Activated T-cell treated with anti-CD3 and anti-CD28 coated beads, Interleukin-2, amount 50 U/mL, for 24 hours (primary cell): ENCODE results near the gene YPEL5.
"Not testable (repeated sequence)": the region's sequence is repeated elsewhere in the genome, so short reads cannot be mapped to it uniquely, and the experiment has no call there.

Source experiments
- DNase-seq: peaks from one replicate; pipeline ENCODE4 v3.0.0-alpha.2; 2020
- H3K27ac Mint-ChIP-seq: 2 replicates; pipeline ENCODE4 v1.8.0; 2020; ENCODE audit warnings: mild to moderate bottlenecking, mixed read lengths
- H3K27me3 Mint-ChIP-seq: 2 replicates; pipeline ENCODE4 v1.8.0; 2020; ENCODE audit warnings: mixed read lengths
- H3K36me3 Mint-ChIP-seq: 2 replicates; pipeline ENCODE4 v1.8.0; 2020; ENCODE audit warnings: low read depth, mixed read lengths
- H3K4me1 Mint-ChIP-seq: 2 replicates; pipeline ENCODE4 v1.8.0; 2020; ENCODE audit warnings: low read depth, mixed read lengths
- H3K4me3 Mint-ChIP-seq: 2 replicates; pipeline ENCODE4 v1.8.0; 2020; ENCODE audit warnings: mild to moderate bottlenecking, moderate library complexity, mixed read lengths
- H3K9me3 Mint-ChIP-seq: 2 replicates; pipeline ENCODE4 v1.8.0; 2020; ENCODE audit warnings: mixed read lengths

YPEL5 gene

DNA sequence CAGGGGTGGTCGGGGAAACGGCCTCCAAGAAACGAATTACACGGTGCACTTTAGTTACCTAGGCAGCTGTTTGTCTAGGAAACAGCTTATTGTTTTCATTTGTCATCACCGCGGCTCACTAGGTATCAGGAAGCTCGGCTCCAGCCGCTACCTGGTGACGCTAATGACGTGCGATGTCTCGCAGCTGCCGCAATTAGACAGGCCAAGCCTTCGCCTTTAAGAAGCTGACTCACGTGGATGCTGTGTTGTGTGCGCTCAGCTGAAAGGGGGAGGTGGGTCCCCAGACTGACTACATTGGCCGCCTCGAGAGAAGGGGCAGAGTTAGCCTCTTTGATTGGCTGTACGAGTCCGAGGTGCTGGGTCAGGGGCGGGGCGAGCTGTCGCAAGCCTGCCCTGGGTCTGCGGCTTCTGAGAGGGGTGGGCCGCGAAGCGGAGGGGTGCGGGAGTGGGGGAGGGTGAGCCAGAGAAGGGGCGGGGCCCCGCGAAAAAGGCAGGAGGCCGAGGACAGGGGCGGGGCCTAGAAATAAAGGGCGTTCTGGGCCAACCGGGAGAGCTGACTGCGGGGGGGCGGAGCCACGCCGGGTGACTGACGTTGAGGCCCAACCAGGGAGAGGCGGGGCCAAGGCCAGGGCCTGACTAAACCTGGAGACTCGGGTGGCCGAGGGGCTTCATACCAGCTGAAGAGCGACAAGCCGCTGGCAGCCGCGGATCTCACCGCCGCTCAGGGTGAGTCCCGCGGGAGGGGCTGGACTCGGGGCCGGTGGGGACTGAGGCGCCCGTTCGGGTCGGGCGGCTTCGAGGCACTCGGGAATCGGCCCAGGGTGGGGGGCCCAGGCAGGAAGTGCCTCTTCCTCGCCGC is at the start of gene YPEL5:
Gene YPEL5 (plus strand): TSS at position 671 of the 859 bp plus-strand sequence. CDS start 9,645 bp downstream, outside the sequence.
- DNase-seq: peak; percentile 99
- peak within 1 kb of the TSS; percentile 80 for H3K4me3 Mint-ChIP-seq
- no peaks in the 10 kb centered on the region for H3K9me3 Mint-ChIP-seq
- H3K36me3 Mint-ChIP-seq: peaks cover 10% of the 10 kb centered on the region
- H3K27me3 Mint-ChIP-seq: no peaks in the 10 kb centered on the region
- H3K27ac Mint-ChIP-seq: peak within 1 kb of the TSS; percentile 95
- H3K4me1 Mint-ChIP-seq: peaks cover 58% of the 10 kb centered on the region

DNA sequence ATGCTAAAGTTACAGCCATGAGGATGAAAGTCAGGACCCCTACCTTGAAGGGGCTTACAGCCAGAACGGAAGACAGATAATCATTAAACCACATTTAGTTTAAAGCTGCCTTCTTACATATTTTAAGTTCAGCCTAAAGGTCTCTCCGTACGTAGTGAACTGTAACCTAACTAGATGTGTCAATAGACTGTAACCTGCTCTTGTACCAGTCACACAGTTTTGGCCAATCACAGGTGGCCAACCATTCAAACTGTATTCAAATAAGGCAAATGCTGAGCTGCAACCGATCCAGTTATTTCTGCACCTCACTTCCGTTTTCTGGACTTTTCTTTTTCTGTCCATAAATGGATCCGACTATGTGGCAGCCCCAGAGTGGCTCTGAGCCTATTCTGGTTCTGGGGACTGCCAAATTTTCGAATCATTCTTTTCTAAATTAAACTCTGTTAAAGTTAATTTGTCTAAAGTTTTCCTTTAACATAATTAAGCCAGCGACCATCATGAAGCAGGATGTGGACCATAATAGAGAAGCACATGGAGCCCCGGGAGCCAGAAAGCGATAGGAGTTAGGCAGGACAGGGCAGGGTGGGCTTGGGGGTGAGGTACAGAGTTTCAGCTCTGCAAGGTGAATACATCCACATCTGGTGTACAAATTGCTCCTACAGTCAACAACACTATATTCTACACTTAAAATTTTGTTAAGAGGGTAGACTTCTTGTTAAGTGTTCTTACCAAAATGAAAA is 48.4 kb upstream of the YPEL5 start:
- DNase-seq: no peak
- H3K9me3 Mint-ChIP-seq: no peaks in the 10 kb centered on the region
- H3K4me3 Mint-ChIP-seq: no peak overlapping the region
- no peak overlapping the region for H3K27ac Mint-ChIP-seq
- H3K36me3 Mint-ChIP-seq: no peaks in the 10 kb centered on the region
- no peaks in the 10 kb centered on the region for H3K4me1 Mint-ChIP-seq
- H3K27me3 Mint-ChIP-seq: peaks cover 13% of the 10 kb centered on the region

DNA sequence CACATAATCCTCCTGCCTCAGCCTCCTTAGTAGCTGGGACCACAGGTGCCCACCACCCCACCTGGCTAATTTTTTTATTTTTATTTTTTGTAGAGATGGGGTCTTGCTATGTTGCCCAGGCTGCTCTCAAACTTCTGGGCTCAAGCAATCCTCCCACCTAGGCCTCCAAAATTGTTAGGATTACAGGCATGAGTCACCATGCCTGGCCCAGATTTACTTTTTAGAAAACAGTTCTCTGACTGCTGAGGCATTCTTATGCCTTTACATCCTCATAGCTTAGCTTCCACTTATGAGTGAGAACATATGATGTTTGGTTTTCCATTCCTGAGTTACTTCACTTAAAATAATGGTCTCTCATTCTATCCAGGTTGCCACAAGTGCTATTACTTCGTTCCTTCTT is 47.4 kb upstream of the YPEL5 start:
- not testable (repeated sequence) for DNase-seq, H3K27ac Mint-ChIP-seq, H3K4me3 Mint-ChIP-seq, H3K9me3 Mint-ChIP-seq, H3K4me1 Mint-ChIP-seq, H3K36me3 Mint-ChIP-seq
- H3K27me3 Mint-ChIP-seq: peaks cover 14% of the 10 kb centered on the region

DNA sequence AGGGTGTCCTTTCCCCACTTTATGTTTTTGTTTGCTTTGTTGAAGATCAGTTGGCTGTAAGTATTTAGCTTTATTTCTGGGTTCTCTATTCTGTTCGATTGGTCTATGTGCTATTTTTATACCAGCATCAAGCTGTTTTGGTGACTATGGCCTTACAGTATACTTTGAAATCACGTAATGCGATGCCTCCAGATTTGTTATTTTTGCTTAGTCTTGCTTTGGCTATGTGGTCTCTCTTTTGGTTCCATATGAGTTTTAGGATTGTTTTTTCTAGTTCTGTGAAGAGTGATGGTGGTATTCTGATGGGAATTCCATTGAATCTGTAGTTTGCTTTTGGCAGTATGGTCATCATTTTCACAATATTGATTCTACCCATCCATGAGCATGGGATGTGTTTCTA is 46.1 kb upstream of the YPEL5 start:
- not testable (repeated sequence) for H3K27ac Mint-ChIP-seq, H3K9me3 Mint-ChIP-seq, H3K4me3 Mint-ChIP-seq, H3K36me3 Mint-ChIP-seq, H3K4me1 Mint-ChIP-seq, DNase-seq
- peaks cover 12% of the 10 kb centered on the region for H3K27me3 Mint-ChIP-seq

DNA sequence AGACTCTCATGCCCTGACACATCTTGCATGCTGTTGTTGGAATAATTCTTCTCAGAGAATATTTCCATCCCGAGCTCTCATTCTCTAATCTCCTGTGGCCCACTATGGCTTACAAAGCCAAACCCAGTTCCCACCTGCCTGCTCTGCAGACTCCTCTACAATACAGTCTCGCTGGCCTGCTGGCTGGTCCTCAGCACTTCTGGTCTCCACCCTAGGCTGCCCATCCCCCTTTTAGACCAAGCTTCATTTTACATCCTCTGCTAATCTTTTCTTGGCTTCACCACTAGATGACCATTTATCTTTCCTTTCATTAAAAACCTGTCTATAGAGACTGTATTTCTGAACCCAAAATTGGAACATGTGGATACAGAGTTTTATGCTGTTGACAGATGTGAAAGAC is 42.5 kb upstream of the YPEL5 start:
- no peak for DNase-seq
- H3K9me3 Mint-ChIP-seq: no peaks in the 10 kb centered on the region
- no peak overlapping the region for H3K27ac Mint-ChIP-seq
- peaks cover 4% of the 10 kb centered on the region for H3K27me3 Mint-ChIP-seq
- no peaks in the 10 kb centered on the region for H3K4me1 Mint-ChIP-seq
- no peak overlapping the region for H3K4me3 Mint-ChIP-seq
- no peaks in the 10 kb centered on the region for H3K36me3 Mint-ChIP-seq

DNA sequence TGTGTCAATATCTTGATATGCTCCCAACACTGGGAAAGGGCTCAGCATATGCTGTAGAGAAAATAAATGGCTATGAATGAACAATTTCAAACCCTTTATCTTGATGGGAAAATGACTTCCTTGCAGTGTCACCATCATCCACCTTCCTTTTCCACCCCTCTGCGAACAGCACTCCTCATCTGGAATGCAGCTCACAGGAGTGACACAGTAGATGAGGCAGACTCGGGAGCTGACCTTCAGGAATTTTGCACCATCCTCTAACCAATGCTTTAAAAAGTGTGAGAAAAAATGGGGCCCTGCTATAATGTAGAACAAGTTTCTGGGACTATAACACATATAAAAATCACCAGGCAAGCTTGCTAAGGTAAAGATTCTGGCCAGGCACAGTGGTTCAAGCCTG is 41.3 kb upstream of the YPEL5 start:
- no peak for DNase-seq
- no peaks in the 10 kb centered on the region for H3K36me3 Mint-ChIP-seq
- H3K4me1 Mint-ChIP-seq: no peaks in the 10 kb centered on the region
- no peak overlapping the region for H3K4me3 Mint-ChIP-seq
- H3K27me3 Mint-ChIP-seq: peaks cover 4% of the 10 kb centered on the region
- H3K9me3 Mint-ChIP-seq: no peaks in the 10 kb centered on the region
- H3K27ac Mint-ChIP-seq: no peak overlapping the region

DNA sequence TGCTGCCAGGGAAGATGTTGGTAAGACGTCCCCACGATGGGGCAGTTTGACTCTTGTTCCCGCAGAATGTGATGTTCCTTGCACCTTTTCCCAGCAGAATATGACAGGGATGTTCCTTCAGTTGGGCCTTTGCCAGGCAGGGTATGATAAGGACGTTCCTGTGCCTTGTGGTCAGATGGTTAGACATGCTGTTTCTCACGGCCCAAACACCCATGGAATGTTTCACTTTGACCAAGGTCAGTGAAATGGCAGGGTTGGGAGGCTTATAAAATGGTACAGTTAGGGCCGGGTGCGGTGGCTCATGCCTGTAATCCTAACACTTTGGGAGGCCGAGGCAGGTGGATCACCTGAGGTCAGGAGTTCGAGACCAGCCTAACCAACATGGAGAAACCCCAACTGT is 40.3 kb upstream of the YPEL5 start:
- DNase-seq: no peak
- no peak overlapping the region for H3K27ac Mint-ChIP-seq
- no peaks in the 10 kb centered on the region for H3K4me1 Mint-ChIP-seq
- no peaks in the 10 kb centered on the region for H3K36me3 Mint-ChIP-seq
- peaks cover 4% of the 10 kb centered on the region for H3K27me3 Mint-ChIP-seq
- no peak overlapping the region for H3K4me3 Mint-ChIP-seq
- H3K9me3 Mint-ChIP-seq: no peaks in the 10 kb centered on the region

DNA sequence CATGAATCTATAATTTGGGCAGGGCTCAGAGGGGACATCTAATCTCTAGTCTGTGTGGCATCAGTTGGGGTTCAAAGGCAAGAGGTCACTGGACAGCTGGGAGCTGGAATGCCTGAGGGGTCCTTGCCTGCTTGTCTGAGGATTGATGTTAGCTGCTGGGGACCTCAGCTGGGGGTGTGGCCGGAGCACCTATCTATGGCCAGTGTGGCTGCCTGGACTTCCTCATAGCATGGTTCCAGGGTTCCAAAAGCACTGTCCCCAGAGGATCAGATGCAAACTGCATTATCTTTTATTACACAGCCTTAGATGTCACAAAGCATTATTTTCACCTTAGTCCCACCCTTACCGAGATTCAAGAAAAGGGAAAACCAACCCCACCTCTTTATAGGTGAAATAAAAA is 38.6 kb upstream of the YPEL5 start:
- no peak for DNase-seq
- no peaks in the 10 kb centered on the region for H3K4me1 Mint-ChIP-seq
- no peak overlapping the region for H3K4me3 Mint-ChIP-seq
- H3K9me3 Mint-ChIP-seq: no peaks in the 10 kb centered on the region
- H3K36me3 Mint-ChIP-seq: no peaks in the 10 kb centered on the region
- no peak overlapping the region for H3K27ac Mint-ChIP-seq
- H3K27me3 Mint-ChIP-seq: peaks cover 4% of the 10 kb centered on the region

DNA sequence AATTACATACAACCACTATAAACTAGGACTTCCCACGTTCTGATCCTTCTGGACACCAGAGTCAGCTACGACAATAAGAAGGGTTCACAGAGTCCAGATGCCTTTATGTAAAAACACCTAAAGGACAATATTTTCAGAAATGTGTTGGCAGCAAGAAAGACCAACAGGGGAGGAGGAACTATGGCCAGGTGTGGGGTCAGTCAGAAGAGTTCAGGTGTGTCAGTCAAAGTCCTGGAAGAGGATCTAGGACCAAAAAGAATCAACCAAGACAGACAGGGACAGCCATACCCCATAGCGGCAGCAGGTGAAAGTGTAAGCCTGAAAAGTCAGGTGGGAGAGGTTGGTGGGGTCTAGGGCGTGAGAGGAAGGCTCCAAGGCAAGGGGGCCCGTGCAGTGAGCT is 38.0 kb upstream of the YPEL5 start:
- H3K27me3 Mint-ChIP-seq: peaks cover 4% of the 10 kb centered on the region
- no peak overlapping the region for H3K4me3 Mint-ChIP-seq
- H3K9me3 Mint-ChIP-seq: no peaks in the 10 kb centered on the region
- DNase-seq: no peak
- H3K4me1 Mint-ChIP-seq: no peaks in the 10 kb centered on the region
- H3K36me3 Mint-ChIP-seq: no peaks in the 10 kb centered on the region
- no peak overlapping the region for H3K27ac Mint-ChIP-seq

DNA sequence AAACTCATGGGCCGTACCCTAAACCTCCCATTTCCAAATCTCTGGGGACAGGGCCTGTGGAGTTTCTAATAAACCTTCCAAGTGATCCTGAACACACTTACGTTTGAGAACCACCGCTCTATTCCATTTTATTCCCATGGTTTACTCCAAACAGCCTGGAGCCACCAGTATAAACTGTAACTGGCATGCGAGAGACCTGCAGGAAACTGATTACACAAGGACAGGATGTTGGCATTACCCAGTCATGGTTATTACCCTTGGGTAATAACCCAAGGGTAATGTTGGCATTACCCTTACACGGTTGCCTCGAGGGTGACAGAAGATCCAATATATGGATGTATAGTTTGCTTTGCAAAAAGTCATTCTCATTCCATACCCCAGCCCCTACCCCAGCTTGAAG is 37.0 kb upstream of the YPEL5 start:
- Mint-ChIP-seq H3K27ac (no peak overlapping the region), H3K4me1 (no peaks in the 10 kb centered on the region)

DNA sequence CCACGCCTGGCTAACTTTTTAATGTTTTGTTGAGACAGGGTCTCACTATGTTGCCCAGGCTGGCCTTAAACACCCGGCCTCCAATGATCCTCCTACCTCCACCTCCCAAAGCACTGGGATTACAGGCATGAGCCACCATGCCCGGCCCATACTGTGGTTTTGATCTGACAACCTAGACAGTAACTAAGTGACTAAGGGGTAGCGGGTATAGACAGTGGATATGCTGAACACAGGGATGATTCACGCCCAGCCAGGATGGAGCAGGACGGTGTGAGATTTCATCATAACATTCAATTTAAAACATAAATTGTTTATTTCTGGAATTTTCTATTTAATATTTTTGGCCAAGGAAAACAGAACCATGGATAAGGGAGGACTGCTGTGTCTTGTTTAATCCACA is 36.0 kb upstream of the YPEL5 start:
- no peak overlapping the region for H3K4me3 Mint-ChIP-seq
- H3K36me3 Mint-ChIP-seq: no peaks in the 10 kb centered on the region
- H3K9me3 Mint-ChIP-seq: no peaks in the 10 kb centered on the region
- H3K27ac Mint-ChIP-seq: no peak overlapping the region
- DNase-seq: no peak
- peaks cover 8% of the 10 kb centered on the region for H3K4me1 Mint-ChIP-seq
- no peaks in the 10 kb centered on the region for H3K27me3 Mint-ChIP-seq

More for the DNA sequence above, 37.0 kb upstream of the YPEL5 start:
- H3K9me3 Mint-ChIP-seq: no peaks in the 10 kb centered on the region
- no peak overlapping the region for H3K4me3 Mint-ChIP-seq
- no peaks in the 10 kb centered on the region for H3K36me3 Mint-ChIP-seq
- no peak for DNase-seq
- H3K27me3 Mint-ChIP-seq: no peaks in the 10 kb centered on the region

DNA sequence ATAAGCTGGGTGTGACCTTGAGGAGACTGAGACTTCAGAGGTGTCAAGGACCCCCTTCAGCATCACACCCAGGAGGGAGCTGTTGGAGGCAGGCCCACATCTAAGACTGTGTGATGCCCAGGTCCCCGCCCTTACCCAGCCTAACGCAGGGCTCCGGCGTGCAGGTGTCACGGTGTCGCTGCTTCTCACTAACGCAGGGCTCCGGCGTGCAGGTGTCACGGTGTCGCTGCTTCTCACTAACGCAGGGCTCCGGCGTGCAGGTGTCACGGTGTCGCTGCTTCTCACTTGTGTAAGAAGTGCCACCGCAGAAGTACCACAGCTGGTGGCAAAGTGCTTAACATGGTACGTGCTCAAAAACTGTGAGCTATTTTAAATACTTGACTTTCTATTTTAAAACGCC is 35.6 kb upstream of the YPEL5 start:
- H3K36me3 Mint-ChIP-seq: not testable (repeated sequence)

DNA sequence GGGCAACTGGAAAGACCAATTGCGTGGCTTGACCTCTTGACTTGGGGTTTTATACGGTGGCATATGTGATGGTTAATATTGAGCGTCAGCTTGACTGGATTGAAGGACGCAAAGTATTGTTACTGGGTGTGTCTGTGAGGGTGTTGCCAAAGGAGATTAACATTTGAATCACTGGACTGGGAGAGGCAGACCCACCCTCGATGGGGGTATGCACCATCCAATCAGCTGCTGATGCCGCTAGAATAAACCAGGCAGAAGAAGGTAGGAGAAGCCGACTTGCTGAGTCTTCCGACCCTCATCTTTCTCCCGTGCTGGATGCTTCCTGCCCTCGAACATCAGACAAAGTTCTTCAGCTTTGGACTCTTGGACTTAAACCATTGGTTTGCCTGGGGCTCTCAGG is 34.2 kb upstream of the YPEL5 start:
- Mint-ChIP-seq H3K9me3 (no peaks in the 10 kb centered on the region), H3K27me3 (no peaks in the 10 kb centered on the region), H3K27ac (no peak overlapping the region), H3K4me3 (no peak overlapping the region), H3K4me1 (peaks cover 8% of the 10 kb centered on the region), H3K36me3 (no peaks in the 10 kb centered on the region)
- DNase-seq: no peak

More for the DNA sequence above, 35.6 kb upstream of the YPEL5 start:
- not testable (repeated sequence) for H3K4me1 Mint-ChIP-seq, DNase-seq, H3K9me3 Mint-ChIP-seq, H3K27ac Mint-ChIP-seq, H3K27me3 Mint-ChIP-seq, H3K4me3 Mint-ChIP-seq

DNA sequence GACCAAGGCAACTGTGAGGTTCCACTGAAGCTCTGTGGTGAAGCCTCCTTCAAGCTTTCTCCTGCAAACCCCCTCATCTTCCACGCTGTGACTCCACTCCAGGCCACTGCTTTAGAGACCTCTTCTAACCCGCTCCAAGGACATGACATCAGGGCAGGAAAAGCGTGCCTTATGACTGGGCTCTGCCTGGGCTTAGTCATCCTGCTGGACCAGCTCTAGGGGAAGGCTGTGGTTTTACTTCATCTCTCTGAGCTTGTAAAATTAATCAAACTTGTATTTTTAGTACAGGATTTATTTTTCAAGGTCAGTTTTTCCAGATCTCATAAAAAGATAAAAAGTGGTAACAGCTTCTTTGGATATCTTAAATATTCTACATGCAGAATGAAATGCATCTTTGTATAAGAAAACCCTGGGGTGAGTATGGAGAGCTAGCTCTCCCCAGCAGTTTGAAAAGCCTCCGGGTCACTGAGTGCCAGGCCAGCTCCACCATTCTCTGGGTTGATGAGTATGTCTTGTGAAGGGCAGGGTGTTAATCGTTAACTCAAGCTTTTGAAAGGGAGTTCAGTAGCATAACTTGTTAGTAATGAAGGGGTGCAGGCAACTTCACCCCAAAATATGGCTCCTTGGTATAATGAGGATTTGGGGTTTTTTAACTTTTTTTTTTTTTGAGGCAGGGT is 33.1 kb upstream of the YPEL5 start:
- Mint-ChIP-seq H3K4me1 (peaks cover 8% of the 10 kb centered on the region), H3K9me3 (no peaks in the 10 kb centered on the region), H3K36me3 (no peaks in the 10 kb centered on the region), H3K27me3 (peaks cover 1% of the 10 kb centered on the region), H3K4me3 (no peak overlapping the region), H3K27ac (no peak overlapping the region)
- DNase-seq: no peak
